ENCODE data around the gene ZNF865. TPM values are rescaled to one million over a fixed set of nuclear protein-coding genes. Genes with fewer than 3 reads are reported as not detected.

The ZNF865 gene
- polyA plus RNA-seq, 1 experiment = 0.88 TPM

DNA sequence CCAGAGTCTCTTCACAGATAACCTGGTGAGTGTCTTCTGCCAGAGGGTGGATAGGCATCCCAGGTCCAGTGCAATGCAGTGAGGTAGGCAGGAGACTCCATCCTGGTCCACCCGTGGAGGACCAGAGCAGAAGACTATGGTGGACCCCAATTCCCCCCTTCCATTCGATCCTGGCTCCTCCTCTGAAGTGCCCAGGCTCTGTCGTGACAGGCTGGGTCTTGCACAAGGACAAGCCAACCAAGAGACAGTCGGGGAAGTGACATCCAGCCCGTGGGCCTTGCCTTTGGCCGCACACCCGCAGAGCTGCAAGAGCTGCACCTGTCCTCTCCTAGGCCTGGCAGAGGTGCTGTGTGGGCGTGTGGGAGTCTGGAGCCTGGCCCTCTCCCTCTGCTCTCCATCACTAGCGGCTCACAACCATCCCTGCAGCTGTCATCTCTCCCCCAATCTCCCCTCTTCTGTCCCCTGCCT is 15.8 kb downstream of the ZNF865 start:
- CTCF ChIA-PET = interaction anchor here (1.2 to 1.3 kb wide), 2 partner anchors 105 to 154 kb away, joined by 3 to 5 read pairs; no protein-coding TSS in a partner anchor

DNA sequence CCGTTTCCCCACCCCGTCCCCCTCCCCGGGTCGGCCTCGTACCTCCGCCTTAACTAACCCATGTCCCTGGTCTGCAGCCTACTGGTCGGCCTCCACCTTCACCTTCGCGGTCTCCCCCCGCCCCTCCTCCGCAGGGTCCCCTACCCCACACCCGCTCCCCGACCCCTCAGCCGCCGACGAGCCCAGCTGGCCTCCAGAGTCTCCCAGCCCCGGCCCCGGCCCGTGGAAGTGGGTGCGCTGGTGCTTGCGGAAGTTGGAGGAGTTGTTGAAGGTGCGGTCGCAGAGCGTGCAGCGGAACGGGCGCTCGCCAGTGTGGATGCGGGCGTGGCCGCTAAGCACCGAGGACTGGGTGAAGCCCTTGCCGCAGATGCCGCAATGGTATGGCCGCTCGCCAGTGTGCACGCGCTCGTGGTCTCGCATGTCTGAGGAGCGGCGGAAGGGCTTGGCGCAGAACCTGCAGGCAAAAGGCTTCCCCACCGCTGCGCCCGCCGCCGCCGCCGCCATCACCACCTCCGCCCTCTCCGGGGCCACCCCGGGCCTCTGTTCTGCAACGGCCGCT is 16.3 kb downstream of the ZNF865 start:
- Histone ChIP-seq H3K27ac (ENCODE audit: low read depth, low read length) (no peak overlapping the region), H3K27me3 (ENCODE audit: control insufficient read depth, insufficient read depth, low read length) (no peaks in the 10 kb centered on the region), H3K9me3 (ENCODE audit: control insufficient read depth, insufficient read depth, low read length) (no peaks in the 10 kb centered on the region; the same call in 1 of the 2 replicates), H3K4me3 (ENCODE audit: low read depth, low read length) (no peak overlapping the region)
- no peak for DNase-seq (ENCODE audit: low read depth, low spot score)
- TF ChIP-seq, protein P1, sequence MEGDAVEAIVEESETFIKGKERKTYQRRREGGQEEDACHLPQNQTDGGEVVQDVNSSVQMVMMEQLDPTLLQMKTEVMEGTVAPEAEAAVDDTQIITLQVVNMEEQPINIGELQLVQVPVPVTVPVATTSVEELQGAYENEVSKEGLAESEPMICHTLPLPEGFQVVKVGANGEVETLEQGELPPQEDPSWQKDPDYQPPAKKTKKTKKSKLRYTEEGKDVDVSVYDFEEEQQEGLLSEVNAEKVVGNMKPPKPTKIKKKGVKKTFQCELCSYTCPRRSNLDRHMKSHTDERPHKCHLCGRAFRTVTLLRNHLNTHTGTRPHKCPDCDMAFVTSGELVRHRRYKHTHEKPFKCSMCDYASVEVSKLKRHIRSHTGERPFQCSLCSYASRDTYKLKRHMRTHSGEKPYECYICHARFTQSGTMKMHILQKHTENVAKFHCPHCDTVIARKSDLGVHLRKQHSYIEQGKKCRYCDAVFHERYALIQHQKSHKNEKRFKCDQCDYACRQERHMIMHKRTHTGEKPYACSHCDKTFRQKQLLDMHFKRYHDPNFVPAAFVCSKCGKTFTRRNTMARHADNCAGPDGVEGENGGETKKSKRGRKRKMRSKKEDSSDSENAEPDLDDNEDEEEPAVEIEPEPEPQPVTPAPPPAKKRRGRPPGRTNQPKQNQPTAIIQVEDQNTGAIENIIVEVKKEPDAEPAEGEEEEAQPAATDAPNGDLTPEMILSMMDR (IDR thresholded peaks at IDR 0.05; ENCODE audit: low read depth, low read length) = no peak
- ChIA-PET CTCF (no interaction called here), POLR2A (no interaction called here)

More for the DNA sequence above, 15.8 kb downstream of the ZNF865 start:
- Histone ChIP-seq H3K27ac (ENCODE audit: low read depth, low read length) (no peak overlapping the region), H3K27me3 (ENCODE audit: control insufficient read depth, insufficient read depth, low read length) (no peaks in the 10 kb centered on the region), H3K4me3 (ENCODE audit: low read depth, low read length) (no peak overlapping the region), H3K9me3 (ENCODE audit: control insufficient read depth, insufficient read depth, low read length) (peaks cover 4% of the 10 kb centered on the region; the same call in 1 of the 2 replicates)
- DNase-seq (ENCODE audit: low read depth, low spot score) = no peak
- TF ChIP-seq, protein P1 (IDR thresholded peaks at IDR 0.05; ENCODE audit: low read depth, low read length) = no peak
- POLR2A ChIA-PET = interaction anchor here (1.3 kb wide), 1 partner anchor 22 kb away, joined by 6 read pairs; the partner anchor contains the start of gene FIZ1

DNA sequence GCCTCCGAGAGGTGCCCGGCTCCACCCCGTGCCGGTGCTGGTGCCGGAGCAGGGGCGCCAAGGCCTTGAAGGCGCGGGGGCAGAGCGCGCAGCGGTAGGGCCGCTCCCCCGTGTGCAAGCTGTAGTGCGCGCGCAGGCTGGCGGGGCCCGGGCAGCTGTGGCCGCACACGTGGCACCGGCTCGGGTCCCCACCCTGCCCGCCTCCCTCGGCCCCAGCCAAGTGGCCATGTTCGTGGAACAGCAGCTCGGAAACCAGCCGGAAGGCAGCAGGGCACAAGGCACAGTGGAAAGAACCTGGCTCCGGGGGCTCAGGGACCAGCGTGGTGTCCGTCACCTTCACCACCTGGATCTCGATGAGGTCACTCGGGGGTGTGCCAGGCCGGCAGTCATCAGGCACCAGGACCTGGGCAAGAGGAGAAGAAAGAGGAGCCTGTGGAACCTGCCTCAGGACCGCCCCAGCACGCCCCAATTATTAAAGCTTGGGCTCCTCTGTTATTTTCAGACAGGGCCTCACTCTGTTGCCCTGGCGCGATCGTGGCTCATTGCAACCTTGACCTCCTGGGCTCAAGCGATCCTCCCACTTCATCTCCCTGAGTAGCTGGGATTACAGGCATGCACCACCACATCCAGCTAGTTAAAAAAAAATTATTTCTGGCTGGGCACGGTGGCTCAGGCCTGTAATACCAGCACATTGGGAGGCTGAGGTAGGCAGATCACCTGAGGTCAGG is 17.0 kb downstream of the ZNF865 start:
- no peak overlapping the region for H3K4me3 ChIP-seq (ENCODE audit: low read depth, low read length)
- DNase-seq (ENCODE audit: low read depth, low spot score) = no peak
- no peak overlapping the region for H3K27ac ChIP-seq (ENCODE audit: low read depth, low read length)
- POLR2A ChIA-PET = no interaction called here
- TF ChIP-seq, protein P1 (IDR thresholded peaks at IDR 0.05; ENCODE audit: low read depth, low read length) = no peak
- H3K27me3 ChIP-seq (ENCODE audit: control insufficient read depth, insufficient read depth, low read length) = no peaks in the 10 kb centered on the region
- H3K9me3 ChIP-seq (ENCODE audit: control insufficient read depth, insufficient read depth, low read length) = no peaks in the 10 kb centered on the region; the same call in 1 of the 2 replicates
- CTCF ChIA-PET = interaction anchor here (2.7 to 3.2 kb wide), 2 partner anchors 11 to 16 kb away, joined by 14 to 17 read pairs; no protein-coding TSS in a partner anchor

DNA sequence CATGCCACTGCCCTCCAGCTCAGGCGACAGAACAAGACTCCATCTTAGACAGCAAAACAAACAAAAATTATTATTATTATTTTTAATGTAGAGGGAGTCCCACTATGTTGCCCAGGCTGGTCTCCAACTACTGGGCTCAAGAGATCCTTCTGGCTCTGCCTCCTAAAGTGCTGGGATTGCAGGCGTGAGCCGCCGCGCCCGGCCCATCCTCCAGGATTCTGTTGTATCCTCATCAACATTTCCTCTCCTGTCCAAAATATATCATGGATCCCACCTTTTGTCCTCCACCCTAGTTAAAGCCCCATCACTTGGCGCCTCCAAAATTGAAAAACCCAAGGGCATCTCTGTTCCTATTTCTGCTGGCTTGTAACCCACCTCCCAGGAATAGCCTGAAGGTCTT is 17.7 kb downstream of the ZNF865 start:
- DNase-seq (ENCODE audit: low read depth, low spot score) = no peak
- H3K27ac ChIP-seq (ENCODE audit: low read depth, low read length) = no peak overlapping the region
- no peaks in the 10 kb centered on the region for H3K27me3 ChIP-seq (ENCODE audit: control insufficient read depth, insufficient read depth, low read length)
- TF ChIP-seq, protein P1 (IDR thresholded peaks at IDR 0.05; ENCODE audit: low read depth, low read length) = no peak
- CTCF ChIA-PET = interaction anchor here (1.5 to 3.2 kb wide), 4 partner anchors 10 to 483 kb away, joined by 3 to 17 read pairs (median 13); no protein-coding TSS in a partner anchor
- POLR2A ChIA-PET = no interaction called here
- no peak overlapping the region for H3K4me3 ChIP-seq (ENCODE audit: low read depth, low read length)
- H3K9me3 ChIP-seq (ENCODE audit: control insufficient read depth, insufficient read depth, low read length) = no peaks in the 10 kb centered on the region; the same call in 1 of the 2 replicates

Data from AG04450 (cell line).